Mucosa of gallbladder (tissue), 1 donor: ENCODE measurements around the gene OR4E2. TPM values are rescaled to one million over a fixed set of nuclear protein-coding genes. Genes with fewer than 3 reads are reported as not detected.
"Not testable (repeated sequence)": the region's sequence is repeated elsewhere in the genome, so short reads cannot be mapped to it uniquely, and the experiment has no call there.

Source experiments
- DNase-seq: peaks from one replicate; pipeline ENCODE4 v3.0.0-alpha.2; 2020; ENCODE audit warnings: low spot score
- total RNA-seq: library from RNA; stranded (reverse); gene quantifications from one replicate; pipeline ENCODE4 v1.2.1, GENCODE V29; 2021
- donor health status: DM: no; HTN: no; CAD: no.

Gene OR4E2, protein sequence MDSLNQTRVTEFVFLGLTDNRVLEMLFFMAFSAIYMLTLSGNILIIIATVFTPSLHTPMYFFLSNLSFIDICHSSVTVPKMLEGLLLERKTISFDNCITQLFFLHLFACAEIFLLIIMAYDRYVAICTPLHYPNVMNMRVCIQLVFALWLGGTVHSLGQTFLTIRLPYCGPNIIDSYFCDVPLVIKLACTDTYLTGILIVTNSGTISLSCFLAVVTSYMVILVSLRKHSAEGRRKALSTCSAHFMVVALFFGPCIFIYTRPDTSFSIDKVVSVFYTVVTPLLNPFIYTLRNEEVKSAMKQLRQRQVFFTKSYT
- total RNA-seq: not detected

DNA sequence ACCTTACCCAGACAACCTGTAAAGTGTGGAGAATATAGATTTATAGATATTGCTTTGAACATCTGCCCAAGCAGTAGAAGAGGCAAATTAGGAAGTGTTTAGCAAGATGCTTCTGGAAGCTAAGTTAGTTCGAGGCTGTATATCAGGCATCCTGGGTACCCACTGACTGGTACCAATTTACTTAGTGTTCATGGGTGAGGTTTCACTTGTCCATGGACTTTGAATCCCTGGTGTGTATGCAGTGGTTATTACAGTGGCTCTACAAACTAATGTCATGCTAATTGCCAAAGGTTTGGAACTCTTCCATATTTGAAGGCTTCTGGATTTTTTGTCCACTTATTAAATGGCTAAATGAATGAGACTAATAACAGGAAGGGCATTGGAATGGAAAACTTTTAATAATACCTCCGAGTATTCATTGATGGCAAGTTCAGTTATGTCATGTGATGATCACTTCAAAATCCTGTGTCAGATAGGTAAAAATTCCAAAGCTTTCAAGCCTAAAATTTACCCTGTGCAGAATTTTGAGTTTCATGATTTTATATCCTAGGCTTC, at the start of gene OR4E2:
Gene OR4E2 (plus strand): TSS at position 505 of the 555 bp plus-strand sequence. CDS start 11,248 bp downstream, outside the sequence.
- no peak for DNase-seq

DNA sequence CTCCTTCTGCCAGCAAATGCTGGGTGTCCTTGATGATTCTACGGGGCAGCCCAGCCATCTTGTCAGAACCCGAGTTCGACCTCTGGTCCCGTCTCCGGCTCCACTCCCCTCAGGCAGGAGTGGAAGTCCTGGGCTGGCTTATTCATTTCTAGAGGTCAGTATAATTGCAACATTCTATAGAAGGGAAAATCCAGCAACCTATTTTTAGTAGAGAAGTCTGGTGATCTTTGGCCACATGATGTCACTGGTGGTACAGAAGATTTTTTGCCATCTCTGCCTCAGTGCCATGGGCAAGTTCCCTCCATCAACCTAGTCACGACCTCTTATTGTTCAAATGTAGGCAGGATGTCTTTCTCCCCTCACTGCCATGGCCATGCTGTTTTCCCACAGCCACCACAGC, 41.3 kb upstream of the OR4E2 start:
- DNase-seq: no peak

DNA sequence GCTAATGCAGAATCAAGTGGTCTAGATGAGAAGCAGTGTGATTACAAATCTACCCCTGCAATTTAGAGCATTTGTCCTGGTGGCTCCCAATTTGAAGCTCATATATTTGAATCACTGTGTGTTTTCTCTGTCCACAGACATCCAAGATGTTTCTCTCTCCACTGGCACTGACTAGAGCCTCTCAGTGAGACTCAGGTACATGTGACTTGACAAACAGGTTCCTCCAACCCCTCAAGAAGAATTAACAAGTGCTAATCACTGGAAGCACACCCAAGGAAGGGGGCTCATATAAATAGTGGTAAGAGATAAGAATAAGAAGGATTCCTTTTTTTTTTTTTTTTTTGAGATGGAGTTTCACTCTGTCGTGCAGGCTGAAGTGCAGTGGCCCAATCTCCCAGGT, 39.4 kb upstream of the OR4E2 start:
- DNase-seq: no peak

DNA sequence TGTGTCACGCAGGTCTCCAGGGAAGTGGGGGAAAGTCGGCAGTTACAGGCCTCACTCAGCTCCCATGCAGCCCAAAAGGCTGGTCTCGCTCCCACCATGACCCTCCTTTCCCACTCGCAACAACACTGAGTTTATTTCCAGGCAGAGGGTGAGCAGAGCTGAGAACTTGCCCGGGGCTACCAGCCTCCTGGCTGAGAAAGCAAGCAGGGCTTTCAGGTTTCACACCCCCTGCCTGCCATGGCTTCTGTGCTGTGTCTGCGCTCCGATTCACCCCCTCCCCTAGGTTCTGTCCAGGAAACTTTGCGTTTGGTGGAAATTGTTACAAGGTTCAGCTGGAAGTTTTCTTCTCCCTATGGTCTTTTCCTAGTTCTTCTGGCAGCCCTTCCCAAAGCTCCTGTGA, 36.0 kb upstream of the OR4E2 start:
- DNase-seq: no peak

DNA sequence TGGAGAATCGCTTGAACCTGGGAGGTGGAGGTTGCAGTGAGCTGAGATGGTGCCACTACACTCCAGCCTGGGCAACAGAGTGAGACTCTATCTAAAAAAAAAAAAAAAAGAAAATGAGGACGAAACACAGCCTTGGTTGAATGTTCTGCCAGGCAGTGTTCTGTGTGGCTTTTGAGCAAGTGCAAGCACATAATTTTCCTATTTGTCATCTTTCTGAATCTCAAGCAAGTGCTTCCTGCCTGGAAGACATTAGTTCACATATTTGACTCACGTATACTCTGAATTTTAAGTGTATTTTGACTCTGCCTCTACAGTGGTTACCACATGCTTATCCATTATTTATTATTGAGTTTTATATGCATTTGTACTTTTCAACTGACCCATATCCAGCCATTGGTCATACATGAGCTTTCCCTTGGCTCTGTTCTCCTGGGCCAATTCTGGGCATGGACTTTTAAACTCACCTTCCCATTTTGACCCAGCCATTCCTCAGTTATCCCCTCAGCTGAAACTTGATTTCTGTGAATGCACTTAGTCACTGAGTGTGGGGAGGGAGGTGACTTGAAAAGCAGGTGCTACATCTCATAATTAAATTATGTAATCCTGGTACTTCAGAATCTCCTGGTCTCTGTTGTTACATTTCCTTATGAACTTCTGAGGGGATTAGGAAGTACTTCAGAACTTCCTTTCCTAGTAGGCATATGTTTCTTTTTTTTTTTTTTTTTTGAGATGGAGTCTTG, 27.0 kb upstream of the OR4E2 start:
- DNase-seq: no peak

DNA sequence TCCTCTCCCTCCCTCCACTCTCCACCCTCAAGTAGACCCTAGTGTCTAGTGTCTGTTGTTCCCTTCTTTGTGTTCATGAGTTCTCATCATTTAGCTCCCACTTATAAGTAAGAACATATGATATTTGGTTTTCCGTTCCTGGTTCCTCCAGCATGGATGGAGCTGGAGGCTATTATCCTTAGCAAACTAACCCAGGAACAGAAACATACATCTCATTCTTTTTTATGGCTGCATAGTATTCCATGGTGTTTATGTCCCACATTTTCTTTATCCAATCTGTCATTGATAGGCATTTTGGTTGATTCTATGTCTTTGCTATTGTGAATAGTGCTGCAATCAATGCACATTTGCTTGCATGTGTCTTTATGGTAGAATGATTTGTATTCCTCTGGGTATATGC, 23.1 kb upstream of the OR4E2 start:
- not testable (repeated sequence) for DNase-seq

DNA sequence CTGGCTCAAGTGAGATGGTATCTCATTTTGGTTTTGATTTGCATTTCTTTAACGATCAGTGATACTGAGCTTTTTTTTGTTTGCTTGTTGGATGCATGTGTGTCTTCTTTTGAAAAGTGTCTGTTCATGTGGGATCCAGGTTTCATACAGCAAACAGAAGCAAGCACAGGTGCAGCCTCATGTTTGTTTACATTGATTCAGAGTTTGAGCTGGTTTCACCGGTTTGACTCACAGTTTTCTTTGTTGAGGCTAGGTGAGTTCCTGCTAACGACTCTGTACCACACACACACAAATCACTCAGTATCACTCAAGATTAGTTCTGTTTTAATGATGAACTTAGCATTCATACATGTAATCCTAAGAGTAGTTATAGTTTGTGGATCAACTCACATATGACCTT, 22.6 kb upstream of the OR4E2 start:
- DNase-seq: no peak

DNA sequence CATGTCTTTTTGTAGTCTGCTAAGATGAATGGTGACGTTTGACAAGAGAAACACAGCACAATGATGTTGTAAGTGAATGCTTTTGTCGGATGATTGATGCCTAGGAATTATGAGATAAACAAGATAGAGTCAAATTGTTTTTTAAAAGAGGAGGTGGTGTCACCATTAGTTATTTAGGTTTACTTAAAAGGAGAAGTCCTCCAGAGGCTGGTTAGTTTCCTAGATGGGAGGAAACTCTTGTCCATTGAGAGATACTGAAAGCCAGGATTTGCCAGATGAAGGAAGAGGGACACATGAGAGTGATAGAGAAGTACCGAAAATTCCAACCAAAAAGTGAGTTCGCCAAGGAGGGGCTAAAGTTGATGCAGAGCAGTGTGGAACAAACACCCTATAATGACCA, 18.8 kb upstream of the OR4E2 start, which contains the start of gene OR10G2:
Gene OR10G2 (minus strand): TSS at position 101 of the 400 bp plus-strand sequence. CDS start 98 bp downstream, at position 3.
- no peak for DNase-seq

DNA sequence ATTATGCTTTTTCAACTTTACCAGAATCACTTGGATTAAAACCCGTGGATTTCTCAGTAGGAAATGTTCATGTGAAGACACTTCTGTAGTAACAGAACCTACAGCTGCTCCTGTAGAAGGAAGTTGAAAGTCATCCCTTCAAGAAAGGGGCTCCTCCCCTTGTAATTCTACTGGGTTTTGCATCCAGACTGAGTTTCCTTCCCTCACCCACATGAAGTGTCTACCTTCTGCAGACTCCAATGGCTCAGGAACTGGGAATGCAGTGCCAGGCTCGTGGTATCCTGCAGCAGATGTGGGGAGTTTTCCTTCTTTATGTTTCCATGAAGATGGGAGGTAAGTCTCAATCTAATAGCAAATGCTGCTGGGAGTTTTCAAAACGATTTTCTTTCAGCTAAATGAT, 11.0 kb upstream of the OR4E2 start:
- DNase-seq: no peak

DNA sequence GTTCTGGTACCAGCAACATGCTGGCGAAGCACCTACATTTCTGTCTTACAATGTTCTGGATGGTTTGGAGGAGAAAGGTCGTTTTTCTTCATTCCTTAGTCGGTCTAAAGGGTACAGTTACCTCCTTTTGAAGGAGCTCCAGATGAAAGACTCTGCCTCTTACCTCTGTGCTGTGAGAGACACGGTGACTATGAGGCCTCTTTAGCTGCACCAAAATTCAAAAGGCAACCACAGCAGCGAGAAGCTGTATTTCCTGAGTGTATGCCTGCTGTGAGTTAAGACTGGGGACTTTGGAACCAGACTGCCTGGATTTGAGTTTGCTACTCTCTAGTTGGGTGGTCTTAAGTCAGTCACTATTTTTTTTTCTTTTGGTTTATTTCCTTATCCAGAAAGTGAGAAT, 10.2 kb upstream of the OR4E2 start:
- DNase-seq: no peak

DNA sequence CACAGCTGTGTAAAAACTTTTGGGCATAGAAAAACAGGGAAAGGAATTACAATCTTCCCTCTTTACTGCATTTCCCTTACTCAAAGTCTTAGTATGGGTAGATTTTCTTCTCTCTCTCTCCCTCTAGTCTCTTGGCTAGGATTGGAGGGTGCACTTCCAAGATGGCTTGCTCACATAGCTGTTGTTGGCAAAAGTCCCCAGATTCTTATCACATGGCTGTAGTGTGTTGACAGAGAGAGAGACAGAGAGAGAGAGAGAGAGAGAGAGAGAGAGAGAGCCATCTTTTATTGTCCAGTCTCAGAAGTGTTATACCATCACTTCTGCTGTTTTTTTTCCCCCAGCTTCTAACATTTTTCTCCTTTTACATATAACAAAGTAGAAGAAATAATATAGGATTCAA, 6.3 kb upstream of the OR4E2 start:
- DNase-seq: no peak

DNA sequence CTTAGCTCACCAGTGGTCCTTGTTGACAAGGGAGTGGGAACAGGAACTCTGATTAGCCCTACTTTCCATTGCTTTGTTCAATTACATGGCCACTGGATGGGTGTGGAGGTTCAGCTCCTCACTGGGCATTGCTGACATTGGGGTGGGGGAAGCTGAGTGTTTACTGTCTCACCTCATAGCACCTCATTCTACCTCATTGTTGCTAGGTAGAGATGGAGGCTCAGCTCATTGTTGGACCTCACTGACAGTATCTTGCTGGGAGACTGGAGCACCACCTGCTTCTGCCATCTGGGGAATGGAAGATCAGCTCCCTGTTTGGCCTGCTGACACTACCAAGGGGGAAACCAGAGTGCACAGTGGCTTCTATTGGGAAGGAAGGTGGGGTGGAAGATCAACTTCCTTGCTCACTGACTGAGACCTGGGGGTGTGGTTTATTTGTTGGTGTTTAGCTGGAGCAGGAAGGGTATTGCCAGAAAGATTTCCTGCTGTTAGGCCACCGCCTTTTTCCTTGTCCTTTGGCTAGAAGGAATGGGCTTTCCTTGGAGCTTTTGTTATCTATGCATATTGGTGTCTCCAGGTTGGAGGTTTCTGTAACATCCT, 1.3 kb upstream of the OR4E2 start:
- DNase-seq: no peak

DNA sequence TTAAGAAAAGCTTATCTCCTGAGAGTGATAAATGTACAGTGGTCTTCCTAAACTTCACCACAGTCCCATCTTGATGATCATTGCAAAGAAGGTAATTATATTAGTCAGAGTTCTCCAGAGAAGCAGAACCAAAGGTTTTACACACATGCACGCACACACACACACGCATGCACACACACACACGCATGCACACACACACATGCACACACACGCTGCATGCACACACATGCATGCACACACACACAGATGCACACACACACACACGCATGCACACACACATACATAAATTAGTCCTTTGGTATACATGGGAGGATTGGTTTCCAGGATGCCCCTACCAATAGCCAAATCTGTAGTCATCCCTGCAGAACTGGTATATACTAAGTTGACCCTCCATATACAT, 580 bp downstream of the OR4E2 start:
- no peak for DNase-seq

DNA sequence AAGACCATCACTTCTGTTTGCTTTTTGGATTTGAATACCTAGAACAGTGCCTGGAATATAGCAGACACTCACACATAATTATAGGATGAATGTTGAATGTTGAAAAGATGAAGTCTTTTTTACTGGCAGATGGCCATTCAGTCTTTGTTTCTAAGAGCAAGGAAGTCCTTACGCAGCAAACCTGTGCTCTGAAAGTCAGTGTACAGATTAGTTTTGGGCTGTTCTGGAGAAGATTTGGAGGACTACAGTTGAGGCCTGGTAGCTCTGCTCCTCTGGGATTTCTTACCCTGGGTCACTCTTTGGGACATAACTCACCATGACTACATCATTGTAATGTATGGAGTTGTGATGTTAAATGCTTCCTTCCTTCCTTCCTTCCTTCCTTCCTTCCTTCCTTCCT, 3.3 kb downstream of the OR4E2 start:
- DNase-seq: no peak

DNA sequence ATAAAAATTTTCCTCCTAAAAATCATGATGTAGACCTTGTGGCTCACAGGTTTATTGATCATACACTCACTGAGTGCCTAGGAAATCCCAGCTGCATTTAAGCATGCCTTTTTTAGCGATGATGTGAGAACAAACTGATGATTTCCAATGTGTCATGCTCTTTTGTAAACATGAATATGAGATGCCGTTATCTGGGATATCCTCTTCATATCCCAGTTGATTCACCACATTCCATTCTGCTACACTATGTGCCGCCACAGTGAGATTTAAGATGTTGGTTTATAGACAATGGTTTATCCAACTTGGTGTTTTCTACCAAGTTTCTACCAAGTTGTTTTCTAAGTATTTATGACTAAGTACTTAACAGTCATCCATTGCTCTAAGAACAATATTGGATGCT, 14.7 kb downstream of the OR4E2 start:
- DNase-seq: no peak

DNA sequence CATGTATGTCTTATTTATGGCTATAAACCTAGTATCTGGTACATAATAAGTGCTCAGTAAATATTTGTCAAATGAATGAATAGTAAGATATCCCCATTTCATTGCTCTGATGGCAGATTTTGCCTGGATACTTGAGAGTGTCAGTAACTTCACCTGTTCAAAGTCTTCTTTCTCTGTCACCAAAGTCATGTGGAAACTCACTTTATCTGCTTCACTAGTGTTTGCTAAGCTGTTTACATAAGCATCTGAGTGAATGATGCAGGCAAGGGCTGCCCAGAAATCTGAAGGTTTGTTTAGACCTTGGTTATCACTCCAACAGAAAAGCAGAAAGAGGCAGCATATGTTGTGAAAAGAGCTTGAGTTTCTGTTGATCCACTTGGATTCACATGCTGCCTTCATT, 15.6 kb downstream of the OR4E2 start:
- DNase-seq: no peak

DNA sequence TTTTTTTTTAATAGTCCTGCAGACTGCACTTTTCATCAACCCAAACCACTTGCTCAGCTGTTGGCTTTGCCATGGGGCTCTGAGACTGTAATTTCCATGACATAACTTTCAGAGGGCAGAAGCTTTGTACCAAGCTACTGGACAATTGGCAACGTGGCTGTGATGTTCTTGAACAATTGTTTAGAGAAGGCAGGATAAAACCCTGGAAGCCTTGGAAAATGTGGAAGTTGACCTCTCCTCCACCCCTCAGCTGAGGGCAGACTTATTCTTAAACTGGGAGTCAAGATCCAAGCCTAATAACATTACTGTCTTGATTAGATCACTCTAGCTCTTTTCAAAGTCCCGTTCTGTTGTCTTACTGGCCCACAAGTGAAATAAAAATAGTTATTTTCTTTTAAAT, 17.7 kb downstream of the OR4E2 start:
- no peak for DNase-seq

DNA sequence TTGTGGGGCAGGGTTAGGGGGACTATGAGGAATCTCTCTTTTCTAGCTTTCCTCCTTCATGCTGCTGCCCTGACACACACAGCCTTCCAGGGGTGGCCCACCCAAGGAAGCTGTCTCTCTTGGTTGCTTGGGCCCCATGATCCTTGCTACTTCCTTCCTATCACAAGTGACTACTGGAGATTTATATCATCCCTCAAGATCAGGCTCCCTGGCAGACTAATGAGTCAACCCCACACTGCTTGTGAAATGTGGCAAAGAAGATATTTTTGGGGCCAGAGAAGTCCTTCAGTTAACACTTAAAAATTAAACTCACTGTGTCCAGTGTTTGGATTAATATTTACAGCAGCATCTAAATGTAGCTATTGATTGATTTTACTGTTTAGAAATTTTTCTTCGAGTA, 18.5 kb downstream of the OR4E2 start:
- no peak for DNase-seq

DNA sequence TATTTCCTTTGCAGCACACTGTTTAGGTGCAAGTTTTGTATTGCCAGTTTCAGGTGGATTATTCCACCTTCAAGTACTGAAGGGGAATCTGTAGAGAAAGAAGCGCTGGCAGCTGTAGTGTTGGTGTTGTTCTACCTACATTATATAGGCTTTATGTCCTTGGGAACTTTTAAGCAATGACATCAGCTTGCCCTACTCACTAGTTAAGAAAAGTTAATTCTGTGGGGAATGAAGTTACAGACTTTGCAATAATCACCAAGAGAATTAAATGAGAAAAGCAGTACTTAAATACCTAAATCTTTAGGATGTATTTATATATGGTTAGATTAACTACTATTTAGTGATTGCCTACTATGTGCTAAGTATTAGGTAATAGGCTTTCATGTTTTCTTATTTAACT, 20.1 kb downstream of the OR4E2 start, which contains the start of gene OR4E1:
Gene OR4E1 (minus strand): TSS at position 101 of the 400 bp plus-strand sequence. CDS start 2,883 bp downstream, outside the sequence.
- DNase-seq: no peak

DNA sequence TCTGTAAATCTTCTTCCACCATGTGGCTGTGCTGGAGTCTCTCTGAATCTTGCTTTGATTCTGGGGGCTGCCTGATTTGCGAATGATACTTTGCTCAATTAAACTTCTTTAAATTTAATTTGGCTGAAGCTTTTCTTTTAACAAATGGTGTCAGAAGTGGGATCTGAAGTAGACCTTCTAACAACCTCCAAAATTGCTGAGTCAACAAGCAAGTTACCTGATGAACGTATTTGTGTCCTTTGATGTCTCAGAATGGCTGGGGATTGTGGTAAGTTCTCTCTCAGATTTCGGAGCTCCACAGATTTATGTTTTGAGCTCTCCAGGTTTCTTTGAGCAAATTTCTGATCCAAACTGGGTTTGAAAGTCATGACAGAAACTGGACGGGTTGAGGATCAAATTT, 21.9 kb downstream of the OR4E2 start:
- no peak for DNase-seq

DNA sequence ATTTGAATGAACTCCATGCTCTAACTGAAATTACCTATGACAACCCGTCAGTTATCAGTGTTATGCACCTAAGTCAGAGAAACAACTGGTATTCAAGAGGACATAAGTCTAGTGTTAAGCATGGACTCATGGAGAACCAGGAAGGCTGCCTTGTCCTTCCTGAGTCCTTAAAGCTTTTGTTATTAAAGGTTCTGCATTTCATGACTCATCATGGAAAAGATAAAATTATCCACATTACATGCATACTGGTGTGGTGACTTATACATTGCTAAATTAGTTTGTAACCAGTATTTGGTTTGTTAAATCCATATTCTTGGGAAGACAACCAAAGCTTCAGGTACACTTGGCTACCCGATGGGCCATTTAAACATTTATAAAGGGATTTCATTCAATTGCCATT, 26.4 kb downstream of the OR4E2 start:
- no peak for DNase-seq

DNA sequence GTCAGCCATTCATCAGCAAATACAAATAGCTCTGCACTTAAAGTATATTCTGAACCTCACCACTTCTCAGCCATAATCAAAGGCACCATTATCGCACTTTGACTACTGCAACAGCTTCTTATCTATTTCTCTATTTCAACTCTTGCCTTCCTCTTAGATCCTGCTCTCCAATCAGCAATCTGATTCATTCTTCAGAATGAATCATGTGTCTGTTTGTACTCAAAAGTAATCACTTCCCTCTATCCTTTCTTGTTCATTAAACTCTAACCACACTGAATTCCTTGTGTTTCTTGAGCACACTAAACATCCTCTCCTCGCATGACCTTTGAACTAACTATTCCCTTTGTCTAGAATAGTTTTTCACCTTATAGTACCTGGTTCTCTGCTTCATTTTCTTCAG, 32.8 kb downstream of the OR4E2 start:
- no peak for DNase-seq

DNA sequence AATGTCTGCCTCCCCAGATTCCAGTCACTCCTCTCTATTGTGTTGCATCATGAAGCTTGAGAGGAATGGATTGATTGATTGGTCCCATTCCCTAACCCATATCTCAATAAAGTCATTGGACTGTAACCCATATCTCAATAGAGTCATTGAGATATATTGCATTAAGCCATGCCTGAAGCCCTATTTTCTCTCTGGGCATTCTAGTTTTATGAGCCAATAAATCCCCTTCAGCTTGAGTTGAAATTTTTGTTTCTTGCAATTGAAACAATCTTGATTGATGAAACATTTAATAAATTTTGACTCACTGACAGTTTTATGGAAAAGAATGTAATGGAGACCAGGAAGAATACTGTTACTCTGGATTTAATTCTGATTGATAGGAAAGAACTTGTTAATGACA, 40.8 kb downstream of the OR4E2 start:
- no peak for DNase-seq
